Measurements from ENCODE around the gene ARMH4.

The ARMH4 gene

GRCh38 chr14:58098507-58098906 lies 53.5 kb downstream of the ARMH4 start:
- DNase-seq = no peak

DNA sequence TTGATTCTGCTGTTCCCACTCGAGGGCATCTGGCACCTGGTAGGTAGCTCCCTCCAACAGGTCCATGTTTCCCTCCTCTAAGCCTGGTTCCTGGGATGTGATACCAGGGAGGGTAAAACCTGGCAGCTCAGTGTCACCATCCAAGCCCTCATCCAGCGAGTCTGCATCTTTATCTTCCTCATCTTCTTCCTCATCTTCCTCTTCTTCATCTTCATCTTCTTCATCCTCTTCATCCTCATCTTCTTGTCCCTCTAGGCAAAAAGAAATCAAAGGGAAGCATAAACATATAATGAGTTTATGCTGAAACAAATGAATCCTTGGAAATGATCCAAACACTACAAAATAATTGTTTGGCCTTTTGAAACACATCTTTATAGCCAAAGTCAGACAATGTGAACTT lies 55.3 kb downstream of the ARMH4 start:
- DNase-seq = no peak

DNA sequence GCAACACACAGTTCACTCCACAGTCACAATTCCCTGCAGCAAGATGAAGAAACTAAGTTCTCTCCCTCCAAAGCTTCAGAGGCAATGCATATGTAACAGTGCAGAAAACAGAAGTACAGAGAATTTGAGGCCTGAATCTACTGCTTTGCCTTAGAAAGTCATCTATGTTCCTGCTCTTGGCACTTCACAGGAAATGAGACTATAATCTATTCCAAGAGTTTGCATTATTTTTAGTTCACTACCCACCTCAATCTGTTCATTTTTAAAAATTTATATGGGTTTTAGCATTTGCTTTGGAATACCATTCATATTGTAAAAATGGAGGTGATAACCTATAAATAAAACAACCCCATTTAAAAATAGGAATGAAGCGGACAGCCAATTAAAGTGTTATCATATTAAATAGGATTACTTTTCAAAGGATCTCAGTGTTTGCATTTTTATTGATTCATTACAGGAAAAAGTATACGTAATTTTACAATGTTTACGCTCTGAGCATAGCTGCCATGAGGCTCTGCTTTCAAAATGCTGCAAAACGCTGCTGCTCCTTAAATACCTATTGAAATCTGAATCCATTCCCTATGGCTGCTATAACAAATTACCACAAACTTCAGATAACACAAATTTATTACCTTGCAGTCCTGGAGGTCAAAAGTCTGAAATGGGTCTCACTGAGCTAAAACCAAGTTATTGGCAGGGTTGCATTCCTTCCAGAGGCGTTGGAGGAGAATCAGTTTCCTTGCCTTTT lies 60.0 kb downstream of the ARMH4 start:
- no peak for DNase-seq

- no peak for DNase-seq
These were observed 62.4 kb downstream of the ARMH4 start for GRCh38 chr14:58089612-58090011.

DNA sequence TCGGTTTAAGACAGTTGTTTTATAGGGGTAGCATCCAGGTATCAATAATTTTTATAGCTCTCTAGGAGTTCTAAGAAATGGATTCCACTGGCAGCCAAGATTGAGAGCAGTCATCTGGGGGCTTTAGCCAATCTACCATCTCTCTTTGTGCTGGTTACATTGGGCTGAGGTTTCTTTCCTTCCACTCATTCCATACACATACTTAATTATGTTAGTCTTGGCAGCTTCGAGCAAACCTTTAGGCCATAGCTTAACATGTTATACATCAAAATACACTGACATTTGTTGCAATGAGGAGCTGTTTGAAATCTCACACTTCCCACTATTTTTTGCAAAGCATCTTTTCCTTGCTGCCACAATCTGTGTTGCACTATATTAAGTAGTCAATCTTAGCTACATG lies 63.1 kb downstream of the ARMH4 start:
- no peak for DNase-seq

- no peak for DNase-seq
These were observed 66.1 kb downstream of the ARMH4 start for GRCh38 chr14:58085877-58086276.

GRCh38 chr14:58082491-58083098 lies 69.4 kb downstream of the ARMH4 start:
- DNase-seq = no peak

GRCh38 chr14:58082011-58082410 lies 70.0 kb downstream of the ARMH4 start:
- DNase-seq = no peak

GRCh38 chr14:58078471-58078870 lies 73.5 kb downstream of the ARMH4 start:
- no peak for DNase-seq

- no peak for DNase-seq
These were observed 73.9 kb downstream of the ARMH4 start for GRCh38 chr14:58078068-58078467.

GRCh38 chr14:58077621-58078020 lies 74.4 kb downstream of the ARMH4 start:
- no peak for DNase-seq

DNA sequence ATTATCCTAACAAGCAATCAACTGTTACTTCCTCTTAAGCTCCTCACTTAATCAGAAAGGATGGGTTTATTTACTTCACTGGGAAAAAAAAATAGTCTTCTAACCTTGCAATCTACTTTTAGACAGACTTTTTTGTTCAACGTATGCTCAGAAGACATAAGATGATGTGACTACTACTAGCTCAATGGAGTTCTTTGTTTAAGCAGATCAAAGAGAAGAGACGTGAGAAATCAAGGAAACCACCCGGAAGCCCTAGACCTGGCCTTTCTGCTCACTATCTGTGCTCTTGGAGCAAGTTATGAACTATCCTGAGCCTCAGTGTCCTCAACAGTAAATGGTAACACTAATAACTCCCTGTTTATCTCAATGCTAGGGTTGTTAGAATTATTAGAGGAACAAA lies 78.5 kb downstream of the ARMH4 start:
- DNase-seq = no peak

DNA sequence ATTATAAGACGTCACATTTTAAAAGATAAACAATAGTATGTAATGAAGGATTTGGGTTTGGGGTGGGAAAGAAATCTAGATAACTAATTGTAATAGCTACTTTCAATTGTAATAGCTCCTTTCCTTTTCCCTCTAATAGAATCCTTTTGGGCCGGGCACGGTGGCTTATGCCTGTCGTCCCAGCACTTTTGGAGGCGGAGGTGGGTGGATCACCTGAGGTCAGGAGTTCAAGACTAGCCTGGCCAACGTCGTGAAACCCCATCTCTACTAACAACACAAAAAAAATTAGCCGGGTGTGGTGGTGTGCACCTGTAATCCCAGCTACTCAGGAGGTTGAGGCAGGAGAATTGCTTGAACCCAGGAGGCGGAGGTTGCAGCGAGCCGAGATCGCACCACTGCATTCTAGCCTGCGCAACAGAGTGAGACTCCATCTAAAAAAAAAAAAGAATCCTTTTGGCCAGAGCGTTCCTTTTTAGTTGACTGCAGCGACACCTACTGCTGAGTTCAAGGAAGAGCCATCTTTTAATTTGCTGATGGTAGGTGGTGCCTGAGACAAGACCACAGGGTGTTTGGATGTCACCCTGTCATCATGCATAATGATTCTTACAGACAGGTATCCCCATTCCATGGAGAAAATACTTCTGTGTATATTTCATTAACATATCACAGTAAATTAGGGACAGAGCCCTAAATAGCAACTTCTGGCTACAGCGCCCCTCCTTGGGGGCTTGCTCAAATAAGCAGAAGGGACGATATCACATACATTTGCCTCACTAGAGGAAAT lies 79.5 kb downstream of the ARMH4 start:
- peak; percentile 42 for DNase-seq

- no peak for DNase-seq
These were observed 80.7 kb downstream of the ARMH4 start for GRCh38 chr14:58071341-58071740.

DNA sequence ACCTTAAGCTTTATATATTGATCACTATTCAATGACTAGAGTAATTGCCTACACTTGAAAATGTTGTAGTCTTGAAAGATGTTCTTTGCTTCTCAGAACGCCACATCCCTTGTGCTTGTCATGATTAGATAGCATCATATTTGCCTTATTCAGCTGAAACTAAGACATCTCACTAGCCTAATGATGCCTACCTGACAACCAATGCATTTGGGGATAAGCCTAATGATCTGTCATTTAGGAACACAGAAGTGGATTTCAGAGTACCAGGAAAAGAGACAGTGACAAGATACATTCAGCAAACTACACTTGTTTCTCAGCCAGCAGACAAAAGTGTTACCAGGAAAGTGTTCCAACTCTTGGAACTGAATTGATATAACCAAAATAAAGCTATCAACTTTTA lies 83.7 kb downstream of the ARMH4 start:
- no peak for DNase-seq

DNA sequence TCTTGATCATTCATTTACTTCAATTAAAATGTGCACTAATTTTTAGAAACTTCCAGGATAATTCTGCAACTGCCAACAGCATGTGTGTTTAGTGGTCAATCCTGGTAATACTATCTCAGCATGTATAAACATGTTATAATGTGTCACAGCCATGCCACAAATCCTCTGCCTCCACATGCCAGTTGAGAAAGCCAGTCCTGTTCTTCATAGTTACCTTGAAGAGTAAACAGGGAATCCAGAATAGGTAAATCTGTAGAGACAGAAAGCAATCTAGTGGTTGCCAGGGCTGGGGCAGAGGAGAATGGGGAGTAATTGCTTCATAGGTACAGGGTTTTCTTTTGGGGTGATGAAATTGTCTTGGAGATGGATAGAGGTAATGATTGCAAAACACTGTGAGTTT lies 85.9 kb downstream of the ARMH4 start:
- DNase-seq = no peak

- no peak for DNase-seq
These were observed 90.4 kb downstream of the ARMH4 start for GRCh38 chr14:58061581-58061980.

GRCh38 chr14:58060898-58061297 lies 91.1 kb downstream of the ARMH4 start:
- DNase-seq = no peak

DNA sequence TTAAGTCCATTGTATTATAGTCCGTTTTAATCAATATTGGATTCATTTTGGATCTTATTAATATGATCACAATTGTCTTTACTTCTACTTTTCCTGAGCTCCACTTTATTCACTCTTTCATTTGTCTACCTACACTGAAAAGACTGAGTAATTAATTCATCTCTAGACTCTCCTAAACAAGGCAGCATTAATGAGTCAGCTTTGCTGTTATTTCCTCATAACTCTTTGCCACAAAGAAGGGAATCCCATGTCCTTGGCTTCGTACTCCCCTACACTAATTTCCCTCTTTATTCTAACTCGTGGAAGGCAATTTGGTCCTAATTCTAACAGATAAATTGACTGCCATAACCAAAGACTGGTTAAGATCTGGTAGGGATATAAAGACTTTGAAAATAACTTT lies 91.9 kb downstream of the ARMH4 start:
- DNase-seq = no peak

GRCh38 chr14:58059126-58059525 lies 92.9 kb downstream of the ARMH4 start:
- DNase-seq = no peak

DNA sequence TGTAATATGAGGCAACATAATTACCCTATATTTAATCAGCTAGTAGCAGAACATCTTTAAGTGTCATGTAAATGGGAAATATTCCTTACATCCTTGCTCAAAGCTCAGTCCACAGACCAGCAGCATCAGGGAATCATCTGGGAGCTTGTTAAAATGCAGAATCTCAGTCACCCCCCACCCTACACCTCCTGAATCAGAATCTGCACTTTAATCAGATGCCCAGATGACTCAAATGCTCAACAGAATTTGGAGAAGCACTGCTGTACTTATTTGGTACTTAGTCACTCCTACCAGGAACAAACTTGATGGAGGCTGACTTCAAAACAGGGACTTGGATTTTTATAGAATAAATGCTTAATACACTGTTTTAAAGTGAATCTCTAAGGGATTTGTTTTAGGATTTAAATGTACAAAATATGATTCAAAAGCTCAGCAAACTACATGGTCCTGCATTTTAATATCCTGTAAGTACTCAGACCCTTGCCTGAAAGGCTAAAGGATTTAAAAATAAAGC lies 96.5 kb downstream of the ARMH4 start:
- no peak for DNase-seq

- DNase-seq = no peak
These were observed 97.9 kb downstream of the ARMH4 start for GRCh38 chr14:58054100-58054499.

DNA sequence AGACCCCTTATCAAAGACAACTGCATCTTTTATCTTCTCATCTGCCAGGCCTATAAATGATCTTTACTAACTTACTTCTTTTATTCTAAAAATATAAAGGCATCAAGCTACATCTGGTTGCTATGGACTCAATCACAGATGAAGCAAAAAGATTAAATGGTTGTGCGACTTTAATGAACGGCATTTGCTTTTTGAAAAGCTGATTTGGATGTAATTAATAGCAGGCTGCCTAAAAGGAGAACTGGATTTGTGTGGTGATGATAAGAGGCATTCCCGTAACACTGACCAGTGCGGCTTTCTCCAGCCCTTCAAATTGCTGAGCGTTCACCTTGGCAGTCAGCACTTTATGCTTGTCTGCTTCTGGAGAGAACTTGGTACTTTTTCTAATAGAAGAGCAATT lies 103.8 kb downstream of the ARMH4 start:
- no peak for DNase-seq

DNA sequence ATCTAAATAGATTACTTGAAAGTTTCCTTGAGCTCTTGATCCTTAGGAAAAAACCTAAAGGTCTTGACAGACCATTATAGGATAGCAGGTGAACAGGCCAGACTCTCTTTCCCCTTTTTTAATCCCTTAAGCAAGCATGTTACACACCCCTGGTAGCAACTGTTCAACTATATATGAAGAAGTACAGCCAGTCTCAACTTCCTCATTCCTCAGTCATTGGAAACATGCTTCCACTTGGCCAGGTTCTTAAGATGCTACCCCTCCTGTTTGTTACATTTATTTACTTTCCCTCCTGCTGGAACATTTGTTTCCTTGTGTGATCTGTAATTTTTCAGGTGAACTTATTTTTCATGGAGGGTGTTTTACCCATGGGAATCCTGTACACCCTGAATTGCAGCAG lies 124.1 kb downstream of the ARMH4 start:
- no peak for DNase-seq
